Mucosa of descending colon (tissue), 3 donors: ENCODE results near the gene LAMA2. TPM values are rescaled to one million over a fixed set of nuclear protein-coding genes. Genes with fewer than 3 reads are reported as not detected.

Source experiments
- ATAC-seq: fragments of 200-7000 bp; cut with Tn5 transposase; one replicate; pipeline ENCODE4 v1.9.1; 2020; ENCODE audit warnings: mild to moderate bottlenecking, moderate library complexity
- DNase-seq, 3 donors: peaks; one replicate each; pipeline ENCODE4 v3.0.0-alpha.2; 2020
- H3K36me3 ChIP-seq: fragments of 200-600 bp; one replicate; pipeline ENCODE4 v1.8.0; 2021; ENCODE audit warnings: low read depth, mild to moderate bottlenecking
- H3K4me1 ChIP-seq: fragments of 200-600 bp; one replicate; pipeline ENCODE4 v1.8.0; 2021; ENCODE audit warnings: low read depth, mild to moderate bottlenecking
- H3K4me3 ChIP-seq: fragments of 200-600 bp; one replicate; pipeline ENCODE4 v1.8.0; 2021; ENCODE audit warnings: mild to moderate bottlenecking
- H3K9me3 ChIP-seq: fragments of 200-600 bp; one replicate; pipeline ENCODE4 v1.8.0; 2021; ENCODE audit warnings: mild to moderate bottlenecking
- intact Hi-C, 2 donors: fragments of 100-400 bp; cut with DNase I in 1 of 2; cut with micrococcal nuclease in 1 of 2; formaldehyde crosslinking; loops; one replicate each; pipeline versions ENCODE4 v1.11.0 to v1.11.1; 2022; cut with DNase I, micrococcal nuclease
- total RNA-seq, 3 donors: library from RNA; stranded (reverse); fragmentation: NEBNext Ultra II Directional in 2 of 3; extraction: Animal tissue kit (Norgen Biotek cat#: 25700) in 2 of 3; gene quantifications; one replicate each; pipeline versions ENCODE4 v1.2.1 to v1.2.4, GENCODE V29; 2021 to 2023
- TF ChIP-seq, protein P1 (sequence below): fragments of 200-600 bp; IDR thresholded peaks from one replicate; pipeline ENCODE4 v1.8.0; 2022; ENCODE audit warnings: antibody characterized with exemption, mild to moderate bottlenecking
- donor health status: DM: no; HTN: no; CAD: no; lungs with moderate emphysema.
- donor health status: DM: no; HTN: no; CAD: no.
- donor health status: DM: no; HTN: yes; CAD: no.

LAMA2 gene
- total RNA-seq, 3 donors from 2014 or later = 3.6 to 29.4 (median 18.4) TPM

DNA sequence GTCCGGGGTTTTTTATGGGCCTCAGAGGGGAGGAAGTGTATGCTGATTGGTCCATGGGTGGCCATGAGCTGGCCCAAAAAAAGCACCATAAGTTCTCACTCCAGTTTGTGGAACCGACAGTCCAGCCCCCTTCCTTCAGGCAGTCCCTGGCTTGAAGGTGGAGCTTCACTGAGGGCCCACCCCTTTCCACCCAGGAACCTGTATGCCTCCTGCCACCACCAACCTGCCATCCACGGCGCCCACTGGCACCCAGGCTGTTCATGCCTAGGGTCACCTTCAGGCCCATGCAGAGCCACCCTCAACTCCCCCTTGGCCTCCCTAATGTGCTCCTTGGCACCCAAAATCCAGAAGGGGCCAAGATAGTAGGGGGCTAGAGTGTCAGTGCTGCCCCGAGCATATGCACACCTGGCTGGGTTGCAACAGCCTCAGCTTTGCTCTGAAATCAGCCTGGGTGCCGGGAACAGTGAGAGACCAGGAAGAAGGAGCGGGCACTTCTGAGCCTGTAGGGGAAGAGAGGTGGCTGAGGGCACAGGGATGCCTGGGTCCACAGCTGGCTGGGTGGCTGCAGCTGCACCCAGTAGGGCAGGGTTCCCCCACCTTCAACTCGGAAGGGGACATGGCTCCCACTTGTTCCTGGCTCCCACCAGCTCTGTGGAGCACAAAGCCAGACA, 534.6 kb downstream of the LAMA2 start:
- ATAC-seq = no peak
- Histone ChIP-seq H3K4me3 (no peak overlapping the region), H3K4me1 (no peaks in the 10 kb centered on the region), H3K9me3 (no peaks in the 10 kb centered on the region), H3K36me3 (no peaks in the 10 kb centered on the region)
- TF ChIP-seq, protein P1, sequence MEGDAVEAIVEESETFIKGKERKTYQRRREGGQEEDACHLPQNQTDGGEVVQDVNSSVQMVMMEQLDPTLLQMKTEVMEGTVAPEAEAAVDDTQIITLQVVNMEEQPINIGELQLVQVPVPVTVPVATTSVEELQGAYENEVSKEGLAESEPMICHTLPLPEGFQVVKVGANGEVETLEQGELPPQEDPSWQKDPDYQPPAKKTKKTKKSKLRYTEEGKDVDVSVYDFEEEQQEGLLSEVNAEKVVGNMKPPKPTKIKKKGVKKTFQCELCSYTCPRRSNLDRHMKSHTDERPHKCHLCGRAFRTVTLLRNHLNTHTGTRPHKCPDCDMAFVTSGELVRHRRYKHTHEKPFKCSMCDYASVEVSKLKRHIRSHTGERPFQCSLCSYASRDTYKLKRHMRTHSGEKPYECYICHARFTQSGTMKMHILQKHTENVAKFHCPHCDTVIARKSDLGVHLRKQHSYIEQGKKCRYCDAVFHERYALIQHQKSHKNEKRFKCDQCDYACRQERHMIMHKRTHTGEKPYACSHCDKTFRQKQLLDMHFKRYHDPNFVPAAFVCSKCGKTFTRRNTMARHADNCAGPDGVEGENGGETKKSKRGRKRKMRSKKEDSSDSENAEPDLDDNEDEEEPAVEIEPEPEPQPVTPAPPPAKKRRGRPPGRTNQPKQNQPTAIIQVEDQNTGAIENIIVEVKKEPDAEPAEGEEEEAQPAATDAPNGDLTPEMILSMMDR = no peak
- intact Hi-C loops = no loop called here
- DNase-seq = no peak

DNA sequence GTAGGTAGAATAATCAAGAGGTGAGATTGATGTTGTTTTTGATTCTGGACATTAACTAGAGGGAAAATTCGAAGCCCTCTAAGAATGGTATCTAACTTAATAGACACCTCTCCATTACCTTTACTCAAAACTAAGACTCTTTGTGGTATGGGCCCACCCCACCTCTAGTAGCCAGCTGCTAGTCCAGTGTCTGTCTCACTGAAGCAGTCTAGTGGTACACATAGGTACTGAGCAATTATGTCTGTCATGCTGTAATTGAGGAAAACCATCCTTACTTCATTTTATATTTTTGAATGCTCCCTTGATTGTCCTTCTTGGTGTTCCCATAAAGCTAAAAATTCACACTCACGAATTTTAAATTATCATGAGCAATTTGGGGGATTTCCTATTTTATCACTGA, 536.4 kb downstream of the LAMA2 start:
- ATAC-seq (no peak), DNase-seq (no peak)
- TF ChIP-seq, protein P1 = no peak
- no peaks in the 10 kb centered on the region for H3K4me1 ChIP-seq
- no peaks in the 10 kb centered on the region for H3K36me3 ChIP-seq
- intact Hi-C loops = no loop called here
- no peak overlapping the region for H3K4me3 ChIP-seq
- no peaks in the 10 kb centered on the region for H3K9me3 ChIP-seq

DNA sequence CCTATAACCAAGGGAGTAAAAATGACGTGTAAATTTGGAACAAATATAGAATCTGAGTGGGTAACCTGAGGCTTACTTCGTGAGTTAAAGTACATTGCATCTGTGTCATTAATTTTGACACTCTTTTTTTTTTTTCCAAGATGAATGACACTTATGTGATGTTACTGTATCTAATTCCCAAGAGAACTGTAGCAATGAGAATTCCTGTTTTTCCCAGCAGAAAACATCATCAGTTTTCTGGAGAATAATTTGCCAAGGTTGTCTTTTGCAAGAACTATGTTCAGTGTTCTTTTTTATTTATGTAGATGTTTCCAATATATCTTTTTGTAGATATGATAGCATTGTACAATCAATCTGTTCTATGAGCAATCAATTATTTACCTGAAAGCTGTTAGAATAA, 543.4 kb downstream of the LAMA2 start:
- Histone ChIP-seq H3K36me3 (no peaks in the 10 kb centered on the region), H3K9me3 (no peaks in the 10 kb centered on the region), H3K4me1 (no peaks in the 10 kb centered on the region), H3K4me3 (no peak overlapping the region)
- DNase-seq = no peak
- TF ChIP-seq, protein P1 = no peak
- intact Hi-C loops = no loop called here
- no peak for ATAC-seq

DNA sequence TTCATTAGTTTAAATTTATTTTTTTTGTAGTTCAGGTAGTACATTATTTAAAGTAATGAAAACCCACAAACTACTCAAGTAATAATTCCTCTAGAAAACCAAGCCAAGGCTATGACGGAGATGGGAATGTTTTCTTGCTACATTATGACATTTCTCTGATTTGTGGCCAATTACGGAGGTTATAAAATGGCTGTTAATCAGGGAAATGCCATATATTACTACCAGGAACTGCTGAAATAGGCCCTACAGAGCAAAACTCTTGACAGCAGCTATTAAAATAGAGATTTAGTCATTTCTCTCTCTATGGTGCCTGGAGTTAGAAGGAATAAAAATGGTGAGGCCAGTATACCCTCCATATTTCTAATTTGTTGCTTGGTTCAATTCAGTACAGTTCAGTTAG, 547.0 kb downstream of the LAMA2 start:
- no peaks in the 10 kb centered on the region for H3K9me3 ChIP-seq
- intact Hi-C loops = no loop called here
- H3K36me3 ChIP-seq = no peaks in the 10 kb centered on the region
- ATAC-seq (no peak), DNase-seq (no peak)
- no peaks in the 10 kb centered on the region for H3K4me1 ChIP-seq
- TF ChIP-seq, protein P1 = no peak
- no peak overlapping the region for H3K4me3 ChIP-seq

DNA sequence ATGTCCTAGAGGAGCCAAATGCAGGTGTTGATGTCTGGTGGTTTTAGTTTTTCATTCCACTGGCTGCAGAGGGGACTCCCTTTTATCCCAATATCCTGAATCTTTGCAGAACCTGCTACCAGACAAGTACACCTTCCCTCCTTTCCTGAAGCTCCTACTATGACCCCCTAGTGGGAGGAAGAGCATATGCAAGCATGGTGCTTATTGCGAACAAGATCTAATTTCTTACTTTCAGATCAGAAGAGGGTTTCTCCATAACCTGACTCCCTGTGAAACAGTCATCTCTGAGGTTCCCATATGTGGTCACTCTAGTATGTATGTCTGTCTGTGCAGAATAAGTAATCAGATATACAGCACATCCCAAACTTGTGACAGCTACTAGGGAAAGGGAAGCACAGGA, 549.8 kb downstream of the LAMA2 start:
- no peak for ATAC-seq
- no peaks in the 10 kb centered on the region for H3K36me3 ChIP-seq
- no peak for DNase-seq
- no peaks in the 10 kb centered on the region for H3K4me1 ChIP-seq
- intact Hi-C loops = no loop called here
- no peaks in the 10 kb centered on the region for H3K9me3 ChIP-seq
- no peak overlapping the region for H3K4me3 ChIP-seq
- TF ChIP-seq, protein P1 = no peak

DNA sequence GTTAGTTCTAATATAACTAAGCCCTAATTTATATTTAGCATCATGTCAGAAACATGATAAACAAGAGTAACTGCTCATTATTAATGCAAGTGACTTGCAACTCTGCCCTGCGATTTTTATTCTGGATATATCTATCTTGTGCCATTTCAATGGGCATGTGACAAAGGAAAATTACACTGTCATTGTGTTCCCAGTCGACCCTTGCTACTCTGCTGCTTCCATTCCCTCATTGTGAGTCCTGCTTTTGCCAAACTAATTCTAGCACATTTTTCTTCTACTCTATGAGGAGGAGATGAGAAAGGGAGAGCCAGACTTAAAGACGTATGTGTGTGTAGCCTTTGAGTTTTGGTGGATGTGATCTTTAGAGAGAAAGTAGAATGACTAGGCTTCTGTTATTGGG, 551.2 kb downstream of the LAMA2 start:
- intact Hi-C loops = no loop called here
- Histone ChIP-seq H3K4me1 (no peaks in the 10 kb centered on the region), H3K9me3 (no peaks in the 10 kb centered on the region), H3K4me3 (no peak overlapping the region), H3K36me3 (no peaks in the 10 kb centered on the region)
- TF ChIP-seq, protein P1 = no peak
- ATAC-seq = no peak
- no peak for DNase-seq
